ENCODE data around the gene AEN.

The AEN gene

GRCh38 chr15:88620995-88621772, at the start of gene AEN:
Gene AEN, plus strand, starts transcription at chr15:88621340. Its CDS starts 4,870 bp downstream, at chr15:88626210.
- FAIRE-seq: no peak

- FAIRE-seq: peak; percentile 78
These were observed 49.3 kb upstream of the AEN start for GRCh38 chr15:88571852-88572259.

GRCh38 chr15:88574077-88574476, 47.1 kb upstream of the AEN start:
- no peak for FAIRE-seq

- FAIRE-seq: peak; percentile 88
These were observed 46.5 kb upstream of the AEN start for GRCh38 chr15:88574655-88575054.

GRCh38 chr15:88579322-88579721, 41.8 kb upstream of the AEN start:
- no peak for FAIRE-seq

GRCh38 chr15:88580532-88580931, 40.6 kb upstream of the AEN start:
- FAIRE-seq: no peak

- FAIRE-seq: no peak
These were observed 34.6 kb upstream of the AEN start for GRCh38 chr15:88586401-88587162.

GRCh38 chr15:88590759-88591158, 30.4 kb upstream of the AEN start:
- FAIRE-seq: no peak

GRCh38 chr15:88591384-88591783, 29.8 kb upstream of the AEN start:
- no peak for FAIRE-seq

GRCh38 chr15:88603885-88604284, 17.3 kb upstream of the AEN start:
- no peak for FAIRE-seq

GRCh38 chr15:88604381-88605188, 16.6 kb upstream of the AEN start:
- FAIRE-seq: no peak

GRCh38 chr15:88605189-88606069, 15.7 kb upstream of the AEN start:
- FAIRE-seq: no peak

GRCh38 chr15:88606070-88606794, 14.9 kb upstream of the AEN start:
- FAIRE-seq: no peak

GRCh38 chr15:88607951-88608350, 13.2 kb upstream of the AEN start:
- peak; percentile 98 for FAIRE-seq

GRCh38 chr15:88608607-88609181, 12.4 kb upstream of the AEN start:
- no peak for FAIRE-seq

GRCh38 chr15:88609344-88610090, 11.6 kb upstream of the AEN start:
- FAIRE-seq: no peak

GRCh38 chr15:88610701-88611231, 10.4 kb upstream of the AEN start:
- FAIRE-seq: no peak

- no peak for FAIRE-seq
These were observed 8.8 kb upstream of the AEN start for GRCh38 chr15:88612186-88612796.

- FAIRE-seq: no peak
These were observed 7.8 kb upstream of the AEN start for GRCh38 chr15:88613074-88613944.

Data from islet of Langerhans (tissue), 1 donor.